ENCODE data around the gene SPDL1. TPM values are rescaled to one million over a fixed set of nuclear protein-coding genes. Genes with fewer than 3 reads are reported as not detected.

Gene SPDL1
- total RNA-seq, 2 donors from 2014 or later = 6.7 to 7.3 TPM

- no peak for DNase-seq (ENCODE audit: low spot score)
- intact Hi-C loops (cut with DNase I) = loop anchor here in 1 of 2 donors (10.0 kb wide), 1 partner anchor 871 kb away; no protein-coding TSS in a partner anchor
These were observed 17.4 kb upstream of the SPDL1 start for GRCh38 chr5:169566202-169566601.

- intact Hi-C loops (cut with DNase I) = loop anchor here in 1 of 2 donors (10.0 kb wide), 1 partner anchor 872 kb away; no protein-coding TSS in a partner anchor
- no peak for DNase-seq (ENCODE audit: low spot score)
These were observed 16.5 kb upstream of the SPDL1 start for GRCh38 chr5:169567079-169567478.

GRCh38 chr5:169569513-169569912 is 14.1 kb upstream of the SPDL1 start:
- no peak for DNase-seq (ENCODE audit: low spot score)
- intact Hi-C loops (cut with DNase I) = loop anchor here in 1 of 2 donors (10.0 kb wide), 1 partner anchor 875 kb away; no protein-coding TSS in a partner anchor

GRCh38 chr5:169571355-169571754 is 12.2 kb upstream of the SPDL1 start:
- DNase-seq (ENCODE audit: low spot score) = no peak
- intact Hi-C loops (cut with DNase I) = loop anchor here in 1 of 2 donors (10.0 kb wide), 1 partner anchor 867 kb away; no protein-coding TSS in a partner anchor

- DNase-seq (ENCODE audit: low spot score) = no peak
- intact Hi-C loops (cut with DNase I) = loop anchor here in 1 of 2 donors (10.0 kb wide), 1 partner anchor 869 kb away; no protein-coding TSS in a partner anchor
These were observed 9.4 kb upstream of the SPDL1 start for GRCh38 chr5:169574134-169574646.

- DNase-seq (ENCODE audit: low spot score) = no peak
- intact Hi-C loops (cut with DNase I) = loop anchor here (5.0 to 10.0 kb wide), 2 partner anchors 584 to 871 kb away; no protein-coding TSS in a partner anchor
These were observed 7.4 kb upstream of the SPDL1 start for GRCh38 chr5:169576181-169576598.

GRCh38 chr5:169577951-169578350 is 5.6 kb upstream of the SPDL1 start:
- intact Hi-C loops (cut with DNase I) = loop anchor here (5.0 to 10.0 kb wide), 2 partner anchors 586 to 873 kb away; no protein-coding TSS in a partner anchor
- no peak for DNase-seq (ENCODE audit: low spot score)

GRCh38 chr5:169580964-169581363 is 2.6 kb upstream of the SPDL1 start:
- no peak for DNase-seq (ENCODE audit: low spot score)
- intact Hi-C loops (cut with DNase I) = no loop called here

GRCh38 chr5:169581580-169582227 is 1.9 kb upstream of the SPDL1 start:
- no peak for DNase-seq (ENCODE audit: low spot score)
- intact Hi-C loops (cut with DNase I) = no loop called here

GRCh38 chr5:169583101-169583423 is 511 bp upstream of the SPDL1 start:
- DNase-seq (ENCODE audit: low spot score) = no peak
- intact Hi-C loops (cut with DNase I) = no loop called here

GRCh38 chr5:169584998-169585451 is 1.5 kb downstream of the SPDL1 start:
- intact Hi-C loops (cut with DNase I) = no loop called here
- DNase-seq (ENCODE audit: low spot score) = no peak

- no peak for DNase-seq (ENCODE audit: low spot score)
- intact Hi-C loops (cut with DNase I) = no loop called here
These were observed 7.0 kb downstream of the SPDL1 start for GRCh38 chr5:169590602-169591001.

GRCh38 chr5:169591636-169592035 is 8.1 kb downstream of the SPDL1 start:
- intact Hi-C loops (cut with DNase I) = no loop called here
- DNase-seq (ENCODE audit: low spot score) = no peak

- no peak for DNase-seq (ENCODE audit: low spot score)
- intact Hi-C loops (cut with DNase I) = no loop called here
These were observed 9.5 kb downstream of the SPDL1 start for GRCh38 chr5:169592937-169593650.

- intact Hi-C loops (cut with DNase I) = no loop called here
- no peak for DNase-seq (ENCODE audit: low spot score)
These were observed 11.7 kb downstream of the SPDL1 start for GRCh38 chr5:169595172-169595820.

GRCh38 chr5:169599451-169599850 is 15.9 kb downstream of the SPDL1 start:
- DNase-seq (ENCODE audit: low spot score) = no peak
- intact Hi-C loops (cut with DNase I) = no loop called here

GRCh38 chr5:169602535-169602934 is 19.0 kb downstream of the SPDL1 start:
- DNase-seq (ENCODE audit: low spot score) = no peak
- intact Hi-C loops (cut with DNase I) = no loop called here

GRCh38 chr5:169606279-169606678 is 22.7 kb downstream of the SPDL1 start:
- no peak for DNase-seq (ENCODE audit: low spot score)
- intact Hi-C loops (cut with DNase I) = no loop called here

GRCh38 chr5:169607882-169608281 is 24.3 kb downstream of the SPDL1 start:
- DNase-seq (ENCODE audit: low spot score) = no peak
- intact Hi-C loops (cut with DNase I) = no loop called here

- intact Hi-C loops (cut with DNase I) = no loop called here
- DNase-seq (ENCODE audit: low spot score) = no peak
These were observed 26.1 kb downstream of the SPDL1 start for GRCh38 chr5:169609716-169610115.
